Sigmoid colon (tissue), 7 donors: ENCODE results near the gene EIF3D. TPM values are rescaled to one million over a fixed set of nuclear protein-coding genes. Genes with fewer than 3 reads are reported as not detected.
A peak's percentile ranks its signal among the peaks of the same experiment; 100 is the strongest.

ENCODE experiments used
- DNase-seq: peaks from one replicate; pipeline ENCODE4 v3.0.0-alpha.2; 2019
- H3K27ac ChIP-seq, 4 donors: fragments of 200-600 bp; sonication (generic); one replicate each; pipeline ENCODE4 v1.5.1; 2016 to 2019; ENCODE audit warnings: mild to moderate bottlenecking in 1 of 4
- H3K27me3 ChIP-seq, 3 donors: fragments of 200-600 bp; sonication (generic); one replicate each; pipeline ENCODE4 v1.5.1; 2019; ENCODE audit warnings: mild to moderate bottlenecking in 1 of 3
- H3K36me3 ChIP-seq, 4 donors: fragments of 200-600 bp; sonication (generic); one replicate each; pipeline ENCODE4 v1.5.1; 2016 to 2019
- H3K4me1 ChIP-seq, 4 donors: fragments of 200-600 bp; sonication (generic); one replicate each; pipeline ENCODE4 v1.5.1; 2017 to 2019
- H3K4me3 ChIP-seq, 4 donors: fragments of 200-600 bp; sonication (generic); one replicate each; pipeline ENCODE4 v1.5.1; 2017 to 2019; ENCODE audit warnings: mild to moderate bottlenecking in 2 of 4, moderate library complexity in 1 of 4
- H3K9me3 ChIP-seq, 4 donors: fragments of 200-600 bp in 3 of 4; sonication (generic) in 3 of 4; one replicate each; pipeline versions ENCODE4 v1.5.1 to v1.6.1; 2013 to 2019
- CTCF ChIP-seq, 4 experiments: fragments of 450-650 bp in 3 of 4; fragments of 200-600 bp in 1 of 4; IDR thresholded peaks; one replicate each; pipeline ENCODE4 v1.5.1; 2016 to 2019; ENCODE audit warnings: antibody characterized with exemption in 4 of 4, mild to moderate bottlenecking in 3 of 4, moderate library complexity in 2 of 4
- EP300 ChIP-seq, 4 donors: sonication (generic); formaldehyde crosslinking; IDR thresholded peaks; one replicate each; pipeline ENCODE4 v1.6.1; 2017; ENCODE audit warnings: antibody characterized with exemption in 4 of 4
- POLR2A ChIP-seq, 2 donors: fragments of 450-650 bp; IDR thresholded peaks; one replicate each; pipeline ENCODE4 v1.6.1; 2016; ENCODE audit warnings: antibody characterized with exemption in 2 of 2, mild to moderate bottlenecking in 2 of 2, moderate library complexity in 2 of 2
- POLR2AphosphoS5 ChIP-seq, 4 donors: sonication (generic); formaldehyde crosslinking; IDR thresholded peaks; one replicate each; pipeline ENCODE4 v1.6.1; 2017; ENCODE audit warnings: antibody characterized with exemption in 4 of 4
- WGBS, 2 donors: extraction: QIAGEN DNeasy Blood & Tissue Kit; methylation state at CpG; one replicate each; pipeline ENCODE4 v1.1.7; 2013; 5-methylcytosine and 5-hydroxymethylcytosine counted together
- intact Hi-C: fragments of 100-400 bp; cut with DNase I; formaldehyde crosslinking; loops from one replicate; pipeline ENCODE4 v1.15.1; 2023
- polyA plus RNA-seq, 3 donors: library from polyadenylated mRNA; stranded (reverse); fragments of 200-250 nt; gene quantifications; one replicate each; pipeline ENCODE4 v1.2.3, GENCODE V29; 2013
- total RNA-seq, 4 donors: library from RNA; depleted of rRNA; stranded (reverse); fragments of >200 nt; gene quantifications; one replicate each; pipeline ENCODE4 v1.1.0, GENCODE V29; 2016
- donor health status: healthy with polysubstance abuse.
- donor health status: Bipolar disorder and iron deficiency.
- donor health status: healthy.

EIF3D gene
- total and polyA plus RNA-seq, 7 donors = 130 to 376 (median 260) TPM

- Histone ChIP-seq H3K4me1 (peaks cover 0 to 36% (median 32%) of the 10 kb centered on the region in 4 donors), H3K36me3 (peaks cover 12 to 55% (median 26%) of the 10 kb centered on the region in 4 donors), H3K27ac (peak overlapping the region in 3 of 4 donors; percentile 39 to 99 (median 97)), H3K9me3 (no peaks in the 10 kb centered on the region), H3K4me3 (no peak overlapping the region), H3K27me3 (no peaks in the 10 kb centered on the region)
- no peak for DNase-seq
- intact Hi-C loops = no loop called here
- WGBS, 2 donors = 95 to 96% methylated on average over 4 of the region's 4 CpGs
- TF ChIP-seq POLR2AphosphoS5 (IDR thresholded peaks at IDR 0.05) (no peak), EP300 (IDR thresholded peaks at IDR 0.05) (no peak), CTCF (IDR thresholded peaks at IDR 0.05) (no peak), POLR2A (IDR thresholded peaks at IDR 0.05) (no peak)
These were observed 50.0 kb downstream of the EIF3D start for GRCh38 chr22:36478966-36479365.

- TF ChIP-seq CTCF (IDR thresholded peaks at IDR 0.05) (no peak), POLR2AphosphoS5 (IDR thresholded peaks at IDR 0.05) (no peak), EP300 (IDR thresholded peaks at IDR 0.05) (no peak), POLR2A (IDR thresholded peaks at IDR 0.05) (no peak)
- no peak overlapping the region for H3K4me3 ChIP-seq
- intact Hi-C loops = no loop called here
- H3K27ac ChIP-seq = peak overlapping the region in 3 of 4 donors; percentile 92 to 98 (median 97)
- H3K36me3 ChIP-seq = peaks cover 15 to 65% (median 31%) of the 10 kb centered on the region in 4 donors
- 93 to 96% methylated on average over 6 of the region's 6 CpGs for WGBS, 2 donors
- H3K9me3 ChIP-seq = no peaks in the 10 kb centered on the region
- H3K4me1 ChIP-seq = peaks cover 0 to 46% (median 37%) of the 10 kb centered on the region in 4 donors
- no peak for DNase-seq
- H3K27me3 ChIP-seq = no peaks in the 10 kb centered on the region
These were observed 53.6 kb downstream of the EIF3D start for GRCh38 chr22:36475341-36475740.

- no peak for DNase-seq
- 85 to 86% methylated on average over 13 of the region's 13 CpGs for WGBS, 2 donors
- H3K27ac ChIP-seq = peak overlapping the region; percentile 87 to 98 (median 94)
- intact Hi-C loops = loop anchor here (5.0 kb wide), 1 partner anchor 100 kb away; no protein-coding TSS in a partner anchor
- TF ChIP-seq EP300 (IDR thresholded peaks at IDR 0.05) (no peak), POLR2AphosphoS5 (IDR thresholded peaks at IDR 0.05) (no peak), CTCF (IDR thresholded peaks at IDR 0.05) (no peak)
- no peaks in the 10 kb centered on the region for H3K9me3 ChIP-seq
- H3K27me3 ChIP-seq = no peaks in the 10 kb centered on the region
- peak overlapping the region; percentile 33 to 50 (median 40) for H3K4me3 ChIP-seq
- peaks cover 0 to 63% (median 56%) of the 10 kb centered on the region in 4 donors for H3K4me1 ChIP-seq
- peaks cover 15 to 47% (median 31%) of the 10 kb centered on the region in 4 donors for H3K36me3 ChIP-seq
These were observed 56.3 kb downstream of the EIF3D start for GRCh38 chr22:36472689-36473088.

- peak overlapping the region; percentile 33 to 50 (median 40) for H3K4me3 ChIP-seq
- H3K27me3 ChIP-seq = no peaks in the 10 kb centered on the region
- TF ChIP-seq EP300 (IDR thresholded peaks at IDR 0.05) (peak in 1 of 4 donors; percentile 25), POLR2AphosphoS5 (IDR thresholded peaks at IDR 0.05) (peak; percentile 21 to 65 (median 42)), POLR2A (IDR thresholded peaks at IDR 0.05) (peak in 1 of 2 donors; percentile 31), CTCF (IDR thresholded peaks at IDR 0.05) (no peak)
- H3K27ac ChIP-seq = peak overlapping the region; percentile 87 to 98 (median 94)
- H3K36me3 ChIP-seq = peaks cover 15 to 34% (median 24%) of the 10 kb centered on the region in 4 donors
- DNase-seq = peak; percentile 84
- no peaks in the 10 kb centered on the region for H3K9me3 ChIP-seq
- 87 to 88% methylated on average over 14 of the region's 14 CpGs for WGBS, 2 donors
- H3K4me1 ChIP-seq = peaks cover 0 to 76% (median 69%) of the 10 kb centered on the region in 4 donors
- intact Hi-C loops = loop anchor here (1.0 to 5.0 kb wide), 3 partner anchors 85 to 167 kb away; partner anchors contain the start of gene MYH9
These were observed 57.6 kb downstream of the EIF3D start for GRCh38 chr22:36471341-36471821.
